ENCODE measurements around the gene MYO18A.
"Not testable (repeated sequence)": the region's sequence is repeated elsewhere in the genome, so short reads cannot be mapped to it uniquely, and the experiment has no call there.

The MYO18A gene

GRCh38 chr17:29088782-29089181 lies 91.4 kb downstream of the MYO18A start:
- no CpG with 5 or more reads among the region's 3 CpGs for WGBS (ENCODE audit: extremely low coverage, insufficient coverage, low lambda C conversion rate)
- H2BK5ac ChIP-seq (ENCODE audit: low read length); H3K23ac ChIP-seq (ENCODE audit: low read length); H3K27me3 ChIP-seq (ENCODE audit: insufficient read depth, low read length, poor library complexity); H2AK5ac ChIP-seq (ENCODE audit: low read length); H3K79me1 ChIP-seq (ENCODE audit: low read length); H3K4me1 ChIP-seq (ENCODE audit: control insufficient read depth, low read depth, low read length); H3K18ac ChIP-seq (ENCODE audit: low read length); H3K27ac ChIP-seq (ENCODE audit: low read depth, low read length); H4K5ac ChIP-seq (ENCODE audit: low read length); DNase-seq; H3K36me3 ChIP-seq (ENCODE audit: control insufficient read depth, insufficient read depth, low read length); H3K4ac ChIP-seq (ENCODE audit: low read depth, low read length); H3K79me2 ChIP-seq (ENCODE audit: control insufficient read depth, insufficient read depth, low read length); H4K8ac ChIP-seq (ENCODE audit: low read depth, low read length); H2BK15ac ChIP-seq (replicated peaks; ENCODE audit: low read depth); H3K4me3 ChIP-seq (ENCODE audit: low read length); H3K56ac ChIP-seq (ENCODE audit: low read length); H3K9ac ChIP-seq (ENCODE audit: low read length); H3K4me2 ChIP-seq (ENCODE audit: low read length); H2BK120ac ChIP-seq (ENCODE audit: low read depth, low read length): not testable (repeated sequence)

- DNase-seq: no peak
- Histone ChIP-seq H2BK15ac (replicated peaks; ENCODE audit: low read depth) (no peak overlapping the region), H3K23ac (ENCODE audit: low read length) (no peak overlapping the region), H3K9ac (ENCODE audit: low read length) (no peak overlapping the region), H3K79me1 (ENCODE audit: low read length) (no peaks in the 10 kb centered on the region), H3K4me1 (ENCODE audit: control insufficient read depth, low read depth, low read length) (peaks cover 3% of the 10 kb centered on the region), H3K18ac (ENCODE audit: low read length) (no peak overlapping the region), H3K79me2 (ENCODE audit: control insufficient read depth, insufficient read depth, low read length) (no peaks in the 10 kb centered on the region), H3K36me3 (ENCODE audit: control insufficient read depth, insufficient read depth, low read length) (no peaks in the 10 kb centered on the region), H3K27me3 (ENCODE audit: insufficient read depth, low read length, poor library complexity) (no peaks in the 10 kb centered on the region), H3K56ac (ENCODE audit: low read length) (no peak overlapping the region), H3K27ac (ENCODE audit: low read depth, low read length) (no peak overlapping the region), H4K8ac (ENCODE audit: low read depth, low read length) (no peak overlapping the region), H2AK5ac (ENCODE audit: low read length) (no peak overlapping the region), H2BK5ac (ENCODE audit: low read length) (no peak overlapping the region), H2BK120ac (ENCODE audit: low read depth, low read length) (no peak overlapping the region), H4K5ac (ENCODE audit: low read length) (no peak overlapping the region), H3K4me3 (ENCODE audit: low read length) (no peak overlapping the region), H3K4ac (ENCODE audit: low read depth, low read length) (no peak overlapping the region), H3K4me2 (ENCODE audit: low read length) (no peak overlapping the region)
- WGBS (ENCODE audit: extremely low coverage, insufficient coverage, low lambda C conversion rate): no CpG with 5 or more reads among the region's 19 CpGs
These were observed 93.4 kb downstream of the MYO18A start for GRCh38 chr17:29086628-29087332.

GRCh38 chr17:29085223-29085622 lies 95.0 kb downstream of the MYO18A start:
- no peak overlapping the region for H3K18ac ChIP-seq (ENCODE audit: low read length)
- no peak overlapping the region for H3K27ac ChIP-seq (ENCODE audit: low read depth, low read length)
- WGBS (ENCODE audit: extremely low coverage, insufficient coverage, low lambda C conversion rate): no CpG with 5 or more reads among the region's 12 CpGs
- no peaks in the 10 kb centered on the region for H3K79me2 ChIP-seq (ENCODE audit: control insufficient read depth, insufficient read depth, low read length)
- H2BK5ac ChIP-seq (ENCODE audit: low read length): no peak overlapping the region
- no peak overlapping the region for H3K23ac ChIP-seq (ENCODE audit: low read length)
- peak overlapping the region; percentile 62 for H3K56ac ChIP-seq (ENCODE audit: low read length)
- H3K4me1 ChIP-seq (ENCODE audit: control insufficient read depth, low read depth, low read length): peaks cover 3% of the 10 kb centered on the region
- no peak for DNase-seq
- H4K8ac ChIP-seq (ENCODE audit: low read depth, low read length): no peak overlapping the region
- H3K4me2 ChIP-seq (ENCODE audit: low read length): no peak overlapping the region
- H2BK120ac ChIP-seq (ENCODE audit: low read depth, low read length): no peak overlapping the region
- H3K4me3 ChIP-seq (ENCODE audit: low read length): no peak overlapping the region
- no peak overlapping the region for H2AK5ac ChIP-seq (ENCODE audit: low read length)
- no peaks in the 10 kb centered on the region for H3K27me3 ChIP-seq (ENCODE audit: insufficient read depth, low read length, poor library complexity)
- H2BK15ac ChIP-seq (replicated peaks; ENCODE audit: low read depth): no peak overlapping the region
- H3K4ac ChIP-seq (ENCODE audit: low read depth, low read length): no peak overlapping the region
- peak overlapping the region; percentile 20 for H3K9ac ChIP-seq (ENCODE audit: low read length)
- no peaks in the 10 kb centered on the region for H3K79me1 ChIP-seq (ENCODE audit: low read length)
- no peak overlapping the region for H4K5ac ChIP-seq (ENCODE audit: low read length)
- H3K36me3 ChIP-seq (ENCODE audit: control insufficient read depth, insufficient read depth, low read length): no peaks in the 10 kb centered on the region

GRCh38 chr17:29084541-29085146 lies 95.6 kb downstream of the MYO18A start:
- H3K27me3 ChIP-seq (ENCODE audit: insufficient read depth, low read length, poor library complexity): no peaks in the 10 kb centered on the region
- H3K36me3 ChIP-seq (ENCODE audit: control insufficient read depth, insufficient read depth, low read length): no peaks in the 10 kb centered on the region
- H3K4ac ChIP-seq (ENCODE audit: low read depth, low read length): no peak overlapping the region
- H4K5ac ChIP-seq (ENCODE audit: low read length): no peak overlapping the region
- H3K27ac ChIP-seq (ENCODE audit: low read depth, low read length): no peak overlapping the region
- peak overlapping the region; percentile 4 for H3K56ac ChIP-seq (ENCODE audit: low read length)
- H2BK5ac ChIP-seq (ENCODE audit: low read length): no peak overlapping the region
- no peak overlapping the region for H2BK120ac ChIP-seq (ENCODE audit: low read depth, low read length)
- no peak overlapping the region for H4K8ac ChIP-seq (ENCODE audit: low read depth, low read length)
- H2AK5ac ChIP-seq (ENCODE audit: low read length): no peak overlapping the region
- peak overlapping the region; percentile 20 for H3K9ac ChIP-seq (ENCODE audit: low read length)
- DNase-seq: no peak
- no peaks in the 10 kb centered on the region for H3K79me2 ChIP-seq (ENCODE audit: control insufficient read depth, insufficient read depth, low read length)
- no peak overlapping the region for H2BK15ac ChIP-seq (replicated peaks; ENCODE audit: low read depth)
- no peak overlapping the region for H3K18ac ChIP-seq (ENCODE audit: low read length)
- no peak overlapping the region for H3K23ac ChIP-seq (ENCODE audit: low read length)
- WGBS (ENCODE audit: extremely low coverage, insufficient coverage, low lambda C conversion rate): no CpG with 5 or more reads among the region's 21 CpGs
- H3K79me1 ChIP-seq (ENCODE audit: low read length): no peaks in the 10 kb centered on the region
- no peak overlapping the region for H3K4me2 ChIP-seq (ENCODE audit: low read length)
- peaks cover 3% of the 10 kb centered on the region for H3K4me1 ChIP-seq (ENCODE audit: control insufficient read depth, low read depth, low read length)
- H3K4me3 ChIP-seq (ENCODE audit: low read length): no peak overlapping the region

- H3K23ac ChIP-seq (ENCODE audit: low read length): no peak overlapping the region
- H4K8ac ChIP-seq (ENCODE audit: low read depth, low read length): no peak overlapping the region
- H3K4me1 ChIP-seq (ENCODE audit: control insufficient read depth, low read depth, low read length): peaks cover 7% of the 10 kb centered on the region
- no peak for DNase-seq
- H2BK120ac ChIP-seq (ENCODE audit: low read depth, low read length): no peak overlapping the region
- H2BK15ac ChIP-seq (replicated peaks; ENCODE audit: low read depth): no peak overlapping the region
- H2BK5ac ChIP-seq (ENCODE audit: low read length): no peak overlapping the region
- no peak overlapping the region for H3K9ac ChIP-seq (ENCODE audit: low read length)
- no peak overlapping the region for H4K5ac ChIP-seq (ENCODE audit: low read length)
- no peak overlapping the region for H3K27ac ChIP-seq (ENCODE audit: low read depth, low read length)
- H3K4me3 ChIP-seq (ENCODE audit: low read length): no peak overlapping the region
- H3K79me1 ChIP-seq (ENCODE audit: low read length): no peaks in the 10 kb centered on the region
- no peaks in the 10 kb centered on the region for H3K79me2 ChIP-seq (ENCODE audit: control insufficient read depth, insufficient read depth, low read length)
- H3K4me2 ChIP-seq (ENCODE audit: low read length): no peak overlapping the region
- H3K27me3 ChIP-seq (ENCODE audit: insufficient read depth, low read length, poor library complexity): no peaks in the 10 kb centered on the region
- H3K18ac ChIP-seq (ENCODE audit: low read length): no peak overlapping the region
- H3K56ac ChIP-seq (ENCODE audit: low read length): no peak overlapping the region
- no CpG with 5 or more reads among the region's 14 CpGs for WGBS (ENCODE audit: extremely low coverage, insufficient coverage, low lambda C conversion rate)
- no peak overlapping the region for H2AK5ac ChIP-seq (ENCODE audit: low read length)
- no peak overlapping the region for H3K4ac ChIP-seq (ENCODE audit: low read depth, low read length)
- H3K36me3 ChIP-seq (ENCODE audit: control insufficient read depth, insufficient read depth, low read length): peaks cover 3% of the 10 kb centered on the region
These were observed 99.2 kb downstream of the MYO18A start for GRCh38 chr17:29080965-29081364.

Data from mesendoderm (in vitro differentiated cells).